ENCODE measurements around the gene MICAL2. TPM values are rescaled to one million over a fixed set of nuclear protein-coding genes. Genes with fewer than 3 reads are reported as not detected.

The MICAL2 gene
- total and polyA plus RNA-seq, 7 donors = 6.8 to 45.7 (median 15.0) TPM

- DNase-seq = no peak
- 91 to 98% (median 96%) methylated on average over 7 of the region's 7 CpGs for WGBS, 3 donors
- Histone ChIP-seq H3K9me3 (no peaks in the 10 kb centered on the region), H3K4me1 (peaks cover 13% of the 10 kb centered on the region), H3K27me3 (ENCODE audit: insufficient read depth in 3 of 3, low read length in 2 of 3) (no peaks in the 10 kb centered on the region), H3K27ac (no peak overlapping the region), H3K36me3 (ENCODE audit: insufficient read depth in 1 of 2, low read depth in 1 of 2) (peaks cover 0 to 3% of the 10 kb centered on the region in 2 donors), H3K4me3 (no peak overlapping the region)
- intact Hi-C loops (cut with DNase I) = no loop called here
- no peak for ATAC-seq
- no peak for TF ChIP-seq CTCF (IDR thresholded peaks at IDR 0.05)
These were observed 131.0 kb downstream of the MICAL2 start for GRCh38 chr11:12241401-12241800.

- Histone ChIP-seq H3K4me3 (no peak overlapping the region), H3K27ac (no peak overlapping the region), H3K4me1 (peaks cover 10% of the 10 kb centered on the region), H3K36me3 (ENCODE audit: insufficient read depth in 1 of 2, low read depth in 1 of 2) (peaks cover 0 to 3% of the 10 kb centered on the region in 2 donors), H3K9me3 (no peaks in the 10 kb centered on the region), H3K27me3 (ENCODE audit: insufficient read depth in 3 of 3, low read length in 2 of 3) (no peaks in the 10 kb centered on the region)
- DNase-seq (no peak), ATAC-seq (no peak)
- TF ChIP-seq CTCF (IDR thresholded peaks at IDR 0.05) = no peak
- WGBS, 3 donors = 74 to 85% (median 83%) methylated on average over 14 of the region's 14 CpGs
- intact Hi-C loops (cut with DNase I) = no loop called here
These were observed 131.7 kb downstream of the MICAL2 start for GRCh38 chr11:12241971-12242672.

GRCh38 chr11:12242966-12243365, 132.6 kb downstream of the MICAL2 start:
- intact Hi-C loops (cut with DNase I) = no loop called here
- H3K27ac ChIP-seq = no peak overlapping the region
- H3K27me3 ChIP-seq (ENCODE audit: insufficient read depth in 3 of 3, low read length in 2 of 3) = no peaks in the 10 kb centered on the region
- TF ChIP-seq CTCF (IDR thresholded peaks at IDR 0.05) = no peak
- WGBS, 3 donors = 76 to 81% (median 77%) methylated on average over 2 of the region's 2 CpGs
- peaks cover 10% of the 10 kb centered on the region for H3K4me1 ChIP-seq
- H3K9me3 ChIP-seq = no peaks in the 10 kb centered on the region
- ATAC-seq = no peak
- DNase-seq = no peak
- peaks cover 0 to 3% of the 10 kb centered on the region in 2 donors for H3K36me3 ChIP-seq (ENCODE audit: insufficient read depth in 1 of 2, low read depth in 1 of 2)
- no peak overlapping the region for H3K4me3 ChIP-seq

- no peak for TF ChIP-seq CTCF (IDR thresholded peaks at IDR 0.05)
- Histone ChIP-seq H3K4me1 (peaks cover 10% of the 10 kb centered on the region), H3K36me3 (ENCODE audit: insufficient read depth in 1 of 2, low read depth in 1 of 2) (peaks cover 0 to 3% of the 10 kb centered on the region in 2 donors), H3K4me3 (no peak overlapping the region), H3K9me3 (no peaks in the 10 kb centered on the region), H3K27me3 (ENCODE audit: insufficient read depth in 3 of 3, low read length in 2 of 3) (no peaks in the 10 kb centered on the region), H3K27ac (no peak overlapping the region)
- 15 to 41% (median 40%) methylated on average over 6 of the region's 6 CpGs for WGBS, 3 donors
- intact Hi-C loops (cut with DNase I) = no loop called here
- peak in 2 of 4 donors; percentile 23 to 30 for ATAC-seq
- DNase-seq = no peak
These were observed 133.1 kb downstream of the MICAL2 start for GRCh38 chr11:12243486-12243885.

Data from psoas muscle (tissue), 8 donors.